Ovary (tissue), 9 donors: ENCODE data around the gene IL17A. TPM values are rescaled to one million over a fixed set of nuclear protein-coding genes. Genes with fewer than 3 reads are reported as not detected.

Source experiments
- DNase-seq, 5 donors: peaks; one replicate each; pipeline ENCODE4 v3.0.0-alpha.2; 2019 to 2020
- H3K27ac ChIP-seq, 2 donors: fragments of 200-600 bp; one replicate each; pipeline versions ENCODE4 v1.5.1 to v1.8.0; 2019 to 2022
- H3K27me3 ChIP-seq: fragments of 200-600 bp; one replicate; pipeline ENCODE4 v1.8.0; 2022
- H3K36me3 ChIP-seq: fragments of 200-600 bp; sonication (generic); one replicate; pipeline ENCODE4 v1.5.1; 2019
- H3K4me1 ChIP-seq: one replicate; pipeline ENCODE4 v1.8.1; 2013; ENCODE audit warnings: mild to moderate bottlenecking, moderate library complexity; ENCODE audit not compliant: insufficient read depth
- H3K4me3 ChIP-seq: fragments of 200-600 bp; sonication (generic); one replicate; pipeline ENCODE4 v1.5.1; 2017
- H3K9me3 ChIP-seq, 2 donors: fragments of 200-600 bp in 1 of 2; sonication (generic) in 1 of 2; one replicate each; pipeline versions ENCODE4 v1.5.1 to v1.8.1; 2013 to 2019; ENCODE audit warnings: mild to moderate bottlenecking in 1 of 2, moderate library complexity in 1 of 2
- EP300 ChIP-seq: sonication (generic); formaldehyde crosslinking; IDR thresholded peaks from one replicate; pipeline ENCODE4 v1.6.1; 2017; ENCODE audit warnings: antibody characterized with exemption
- POLR2A ChIP-seq: fragments of 450-650 bp; IDR thresholded peaks from one replicate; pipeline ENCODE4 v1.6.1; 2017; ENCODE audit warnings: antibody characterized with exemption, mild to moderate bottlenecking, moderate library complexity
- WGBS, 3 donors: extraction: QIAGEN DNeasy Blood & Tissue Kit in 1 of 3; methylation state at CpG; one replicate each; pipeline versions ENCODE4 v1.1.5 to v1.1.7; 2013 to 2017; 5-methylcytosine and 5-hydroxymethylcytosine counted together
- intact Hi-C, 4 donors: fragments of 100-400 bp; cut with DNase I; formaldehyde crosslinking; loops; one replicate each; pipeline versions ENCODE4 v1.11.0 to v1.15.1; 2022 to 2023
- polyA plus RNA-seq, 2 donors: library from polyadenylated mRNA; stranded (reverse); fragments of 200-250 nt in 1 of 2; fragments of 350-450 nt in 1 of 2; fragmentation: Illumina TruSeq in 1 of 2; extraction: RNeasy Lipid Tissue Mini Kit (QIAGEN cat#74804) in 1 of 2; gene quantifications; one replicate each; pipeline ENCODE4 v1.2.3, GENCODE V29; 2013 to 2014
- total RNA-seq, 7 donors: library from RNA; depleted of rRNA in 2 of 7; stranded (reverse); fragments of >200 nt in 2 of 7; fragmentation: NEBNext Ultra II Directional in 3 of 7; extraction: Animal tissue kit (Norgen Biotek cat#: 25700) in 3 of 7; gene quantifications; one replicate each; pipeline versions ENCODE4 v1.1.0 to v1.2.4, GENCODE V29; 2016 to 2023
- TF ChIP-seq, protein P1 (sequence below), 3 donors: fragments of 450-650 bp in 2 of 3; fragments of 200-600 bp in 1 of 3; IDR thresholded peaks; one replicate each; pipeline versions ENCODE4 v1.5.1 to v1.8.0; 2016 to 2022; ENCODE audit warnings: antibody characterized with exemption in 3 of 3, mild to moderate bottlenecking in 1 of 3
- donor health status: DM: no; HTN: no; CAD: no; lungs with moderate emphysema.
- donor health status: DM: no; HTN: no; CAD: no.
- donor health status: Bipolar disorder and iron deficiency.
- donor health status: DM: yes; HTN: yes; CAD: no.
- donor health status: DM: no; HTN: no; CAD: no.
- donor health status: DM: yes; HTN: yes; CAD: no.

Gene IL17A
- total and polyA plus RNA-seq, 9 donors: not detected

DNA sequence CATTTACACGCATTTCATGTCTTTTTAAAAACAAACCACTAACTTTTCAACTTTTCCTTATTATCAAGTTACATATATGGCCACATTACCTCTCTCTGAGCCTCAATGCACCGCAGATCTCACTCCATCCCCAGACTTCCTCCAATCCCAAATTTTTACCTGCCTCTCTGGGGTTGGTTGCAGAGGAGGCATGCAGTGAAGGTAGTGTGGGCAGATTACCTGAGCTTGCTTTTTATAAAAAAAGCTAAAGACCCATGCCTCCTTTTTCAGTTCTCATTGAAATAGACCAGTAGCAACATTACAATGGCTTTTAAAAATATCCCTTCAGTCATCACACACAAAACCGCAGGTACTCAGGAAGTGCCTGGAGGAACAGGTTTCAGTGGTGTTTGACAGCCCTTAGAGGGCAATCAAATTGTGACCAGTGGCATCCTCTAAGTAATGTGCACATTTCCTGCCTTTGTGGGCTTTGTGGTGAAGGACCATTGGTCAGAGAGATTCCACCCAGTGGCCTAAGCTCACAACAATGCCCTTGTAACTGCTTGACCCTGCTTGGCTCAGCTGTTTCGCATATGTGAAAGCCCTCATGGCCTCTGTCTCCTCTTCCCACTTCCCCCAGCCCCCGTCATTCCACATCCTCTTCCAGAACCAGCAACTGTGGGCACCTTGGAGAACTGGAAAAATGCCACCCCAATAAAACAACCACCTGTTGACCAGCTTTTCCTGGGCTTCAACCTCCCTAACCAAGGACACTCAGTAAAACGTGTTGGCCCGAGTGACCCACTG, 30.2 kb upstream of the IL17A start:
- H3K27ac ChIP-seq: no peak overlapping the region
- no peaks in the 10 kb centered on the region for H3K27me3 ChIP-seq
- H3K9me3 ChIP-seq: no peaks in the 10 kb centered on the region
- H3K4me3 ChIP-seq: no peak overlapping the region
- H3K4me1 ChIP-seq: no peaks in the 10 kb centered on the region
- H3K36me3 ChIP-seq: no peaks in the 10 kb centered on the region
- 59 to 62% (median 59%) methylated on average over 7 of the region's 7 CpGs for WGBS, 3 donors
- no peak for DNase-seq
- TF ChIP-seq, protein P1, sequence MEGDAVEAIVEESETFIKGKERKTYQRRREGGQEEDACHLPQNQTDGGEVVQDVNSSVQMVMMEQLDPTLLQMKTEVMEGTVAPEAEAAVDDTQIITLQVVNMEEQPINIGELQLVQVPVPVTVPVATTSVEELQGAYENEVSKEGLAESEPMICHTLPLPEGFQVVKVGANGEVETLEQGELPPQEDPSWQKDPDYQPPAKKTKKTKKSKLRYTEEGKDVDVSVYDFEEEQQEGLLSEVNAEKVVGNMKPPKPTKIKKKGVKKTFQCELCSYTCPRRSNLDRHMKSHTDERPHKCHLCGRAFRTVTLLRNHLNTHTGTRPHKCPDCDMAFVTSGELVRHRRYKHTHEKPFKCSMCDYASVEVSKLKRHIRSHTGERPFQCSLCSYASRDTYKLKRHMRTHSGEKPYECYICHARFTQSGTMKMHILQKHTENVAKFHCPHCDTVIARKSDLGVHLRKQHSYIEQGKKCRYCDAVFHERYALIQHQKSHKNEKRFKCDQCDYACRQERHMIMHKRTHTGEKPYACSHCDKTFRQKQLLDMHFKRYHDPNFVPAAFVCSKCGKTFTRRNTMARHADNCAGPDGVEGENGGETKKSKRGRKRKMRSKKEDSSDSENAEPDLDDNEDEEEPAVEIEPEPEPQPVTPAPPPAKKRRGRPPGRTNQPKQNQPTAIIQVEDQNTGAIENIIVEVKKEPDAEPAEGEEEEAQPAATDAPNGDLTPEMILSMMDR (IDR thresholded peaks at IDR 0.05): no peak
- TF ChIP-seq EP300 (no peak), POLR2A (no peak)
- intact Hi-C loops: no loop called here

DNA sequence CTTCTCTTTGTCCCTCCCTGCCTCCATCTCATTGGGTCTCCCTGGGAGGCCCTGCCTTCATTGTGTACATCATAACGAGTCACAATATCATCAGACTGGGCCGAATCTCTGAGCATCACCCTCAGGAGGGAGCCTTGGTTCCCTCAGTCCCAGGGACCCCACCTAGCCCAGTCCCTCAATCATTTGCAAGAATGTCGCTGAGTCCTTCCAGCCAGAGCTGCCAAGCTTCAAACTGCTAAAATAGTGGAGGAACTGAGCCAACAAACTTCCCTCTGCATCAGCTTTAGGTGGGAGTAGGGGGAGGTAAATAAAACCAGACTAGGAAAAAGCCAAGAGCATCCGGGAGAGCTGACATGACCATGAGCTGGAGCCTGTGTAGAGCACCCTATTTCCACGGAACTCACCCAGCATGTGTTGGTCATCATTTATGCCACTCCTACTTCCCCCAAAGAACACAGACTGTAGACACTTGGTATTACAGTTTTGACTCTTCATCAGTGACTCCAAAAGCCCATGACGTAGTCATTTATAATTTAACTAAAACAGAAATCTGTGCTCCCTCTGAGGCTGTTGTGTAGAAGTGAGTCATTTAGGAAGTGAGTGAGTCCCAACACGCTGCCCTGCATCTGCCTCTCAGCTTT, 28.8 kb upstream of the IL17A start:
- no peak overlapping the region for H3K27ac ChIP-seq
- 39 to 44% (median 44%) methylated on average over 7 of the region's 7 CpGs for WGBS, 3 donors
- DNase-seq: no peak
- intact Hi-C loops: no loop called here
- H3K4me1 ChIP-seq: no peaks in the 10 kb centered on the region
- H3K36me3 ChIP-seq: no peaks in the 10 kb centered on the region
- TF ChIP-seq EP300 (no peak), POLR2A (no peak)
- TF ChIP-seq, protein P1 (IDR thresholded peaks at IDR 0.05): no peak
- no peaks in the 10 kb centered on the region for H3K9me3 ChIP-seq
- H3K27me3 ChIP-seq: no peaks in the 10 kb centered on the region
- H3K4me3 ChIP-seq: no peak overlapping the region

DNA sequence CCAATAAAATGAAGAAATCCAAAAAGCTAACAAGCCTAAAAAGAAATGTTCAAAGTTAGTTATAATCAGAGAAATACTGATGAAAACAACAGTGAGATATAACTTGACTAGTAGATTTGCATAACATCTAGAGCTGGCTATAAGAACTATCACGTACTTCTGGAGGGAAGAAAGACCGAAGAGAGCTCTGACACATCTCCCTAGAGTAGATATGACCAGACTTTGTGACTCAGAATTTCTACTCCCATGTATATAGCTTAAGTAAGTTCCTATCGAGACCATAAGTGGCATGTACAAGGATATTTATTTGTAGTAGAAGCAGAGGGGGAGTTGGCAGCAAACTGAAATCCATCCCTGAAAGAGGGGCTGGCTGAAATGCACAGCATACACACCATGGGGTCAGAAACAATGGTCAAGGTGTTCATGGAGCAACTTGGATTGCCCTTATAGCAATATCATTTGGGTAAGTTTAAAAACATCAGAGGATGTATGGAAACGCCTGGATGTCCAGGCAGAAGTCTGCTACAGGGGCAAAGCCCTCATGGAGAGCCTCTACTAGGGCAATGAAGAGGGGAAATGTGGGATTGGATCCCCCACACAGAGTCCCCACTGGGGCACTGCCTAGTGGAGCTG, 25.6 kb upstream of the IL17A start:
- Histone ChIP-seq H3K27ac (no peak overlapping the region), H3K9me3 (no peaks in the 10 kb centered on the region), H3K4me3 (no peak overlapping the region), H3K27me3 (no peaks in the 10 kb centered on the region), H3K36me3 (no peaks in the 10 kb centered on the region), H3K4me1 (no peaks in the 10 kb centered on the region)
- no peak for DNase-seq
- WGBS, 3 donors: 76 to 80% (median 78%) methylated on average over 4 of the region's 4 CpGs
- TF ChIP-seq POLR2A (no peak), EP300 (no peak)
- TF ChIP-seq, protein P1 (IDR thresholded peaks at IDR 0.05): no peak
- intact Hi-C loops: no loop called here

DNA sequence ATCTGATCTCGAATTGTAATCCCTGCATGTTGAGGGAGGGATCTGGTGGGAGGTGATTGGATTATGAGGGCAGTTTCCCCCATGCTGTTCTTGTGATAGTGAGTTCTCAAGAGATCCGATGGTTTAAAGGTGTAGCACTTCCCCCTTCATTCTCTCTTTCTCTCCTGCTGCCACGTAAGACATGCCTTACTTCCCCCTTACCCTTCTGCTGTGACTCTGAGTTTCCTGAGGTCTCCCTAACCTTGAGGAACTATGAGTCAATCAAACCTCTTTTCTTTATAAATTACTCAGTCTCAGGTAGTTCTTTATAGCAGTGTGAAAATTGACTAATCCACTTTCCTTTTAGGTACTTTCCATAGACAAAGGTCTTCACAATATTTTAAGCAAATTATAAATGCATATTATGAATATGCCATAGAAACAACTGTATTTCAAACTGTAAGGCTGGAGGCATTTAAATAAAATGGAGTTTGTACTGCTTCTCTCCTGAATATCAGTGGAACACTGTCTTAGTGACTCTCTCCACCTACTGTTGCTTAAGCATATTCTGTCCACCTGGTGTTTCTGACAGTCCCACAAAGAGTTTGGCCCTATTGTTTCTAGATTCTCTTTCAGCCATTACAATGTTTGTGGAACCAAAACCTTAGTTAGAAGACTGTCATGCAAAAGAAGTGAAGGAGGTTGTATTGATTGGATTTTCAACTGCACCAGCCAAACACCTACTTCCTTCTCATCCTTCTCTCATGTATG, 24.3 kb upstream of the IL17A start:
- intact Hi-C loops: no loop called here
- 70 to 77% (median 74%) methylated on average over 3 of the region's 3 CpGs for WGBS, 3 donors

More for the DNA sequence above, 24.3 kb upstream of the IL17A start:
- Histone ChIP-seq H3K27me3 (no peaks in the 10 kb centered on the region), H3K4me1 (no peaks in the 10 kb centered on the region), H3K36me3 (no peaks in the 10 kb centered on the region), H3K4me3 (no peak overlapping the region), H3K9me3 (no peaks in the 10 kb centered on the region), H3K27ac (no peak overlapping the region)
- DNase-seq: no peak
- TF ChIP-seq, protein P1 (IDR thresholded peaks at IDR 0.05): no peak
- TF ChIP-seq POLR2A (no peak), EP300 (no peak)
